HG02571 (cell line): ENCODE results near the gene GSTA5.
"Not testable (repeated sequence)": the region's sequence is repeated elsewhere in the genome, so short reads cannot be mapped to it uniquely, and the experiment has no call there.

ENCODE experiments used
- ATAC-seq: cut with Tn5 transposase; IDR thresholded peaks from one replicate; pipeline ENCODE4 v1.9.1; 2021; ENCODE audit warnings: mild to moderate bottlenecking, moderate library complexity; ENCODE audit not compliant: unreplicated experiment

Gene GSTA5

DNA sequence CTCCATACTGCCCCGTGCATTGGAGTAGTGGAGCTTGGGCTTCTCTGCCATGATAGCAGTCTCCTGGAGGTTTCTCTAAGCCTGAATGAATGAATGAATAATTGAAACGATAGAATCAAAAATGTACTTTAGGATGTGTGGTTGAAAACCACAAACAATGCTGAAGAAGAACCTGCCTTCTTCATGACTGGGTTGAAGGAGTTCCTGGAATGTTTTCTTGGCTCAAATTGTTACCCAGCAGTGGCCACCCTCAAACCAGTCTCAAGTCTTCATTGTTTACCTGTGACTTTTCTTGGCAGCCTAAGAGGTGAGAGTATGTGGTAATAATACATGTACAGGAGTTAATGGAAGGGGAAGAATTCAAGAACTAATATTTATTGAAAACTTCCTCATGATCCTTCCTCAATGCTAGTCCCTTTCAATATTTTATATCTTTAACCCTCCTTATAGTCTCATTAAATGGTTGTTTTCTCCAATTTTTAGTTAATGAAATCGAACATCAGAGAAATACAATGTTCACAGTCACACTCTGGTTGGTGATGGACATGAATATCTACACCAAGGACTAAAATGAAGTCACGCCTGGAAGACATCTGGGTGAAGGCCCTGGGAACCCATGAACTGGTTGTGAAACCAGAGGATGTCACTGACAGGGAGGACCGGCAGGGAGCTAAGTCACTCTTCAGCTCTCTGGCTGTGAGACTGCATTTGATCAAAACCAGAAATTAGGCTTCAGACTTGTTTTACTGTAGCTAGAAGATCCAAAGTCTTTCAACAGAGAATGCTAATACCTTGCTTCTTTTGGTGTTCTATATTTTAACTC, at the start of gene GSTA5:
Gene GSTA5, minus strand, starts transcription at position 51 of the 823 bp plus-strand sequence.
- ATAC-seq: no peak

- ATAC-seq: no peak
These were observed 49.4 kb upstream of the GSTA5 start for GRCh38 chr6:52890018-52890417.

GRCh38 chr6:52887910-52888524, 47.4 kb upstream of the GSTA5 start:
- ATAC-seq: no peak

GRCh38 chr6:52881996-52882841, 41.6 kb upstream of the GSTA5 start:
- peak; percentile 99 for ATAC-seq

GRCh38 chr6:52881662-52881995, 41.0 kb upstream of the GSTA5 start:
- no peak for ATAC-seq

DNA sequence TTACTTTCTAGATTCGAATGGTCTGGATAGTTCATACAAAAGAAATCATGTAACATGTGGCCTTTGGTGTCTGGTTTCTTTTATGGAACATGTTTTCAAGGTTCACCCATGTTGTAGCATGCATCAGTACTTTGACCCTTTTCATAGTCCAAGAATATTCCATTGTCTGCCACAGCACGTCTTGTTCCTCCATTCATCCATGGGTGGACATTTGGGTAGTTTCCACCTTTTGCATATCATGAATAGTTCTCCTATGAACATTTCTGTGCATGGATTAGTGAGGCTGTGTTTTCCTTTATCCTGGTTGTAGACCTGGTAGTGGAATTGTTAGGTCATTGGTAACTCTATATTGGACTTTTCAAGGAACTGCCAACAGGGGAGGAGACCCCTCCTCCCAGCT, 37.2 kb upstream of the GSTA5 start:
- ATAC-seq: no peak

DNA sequence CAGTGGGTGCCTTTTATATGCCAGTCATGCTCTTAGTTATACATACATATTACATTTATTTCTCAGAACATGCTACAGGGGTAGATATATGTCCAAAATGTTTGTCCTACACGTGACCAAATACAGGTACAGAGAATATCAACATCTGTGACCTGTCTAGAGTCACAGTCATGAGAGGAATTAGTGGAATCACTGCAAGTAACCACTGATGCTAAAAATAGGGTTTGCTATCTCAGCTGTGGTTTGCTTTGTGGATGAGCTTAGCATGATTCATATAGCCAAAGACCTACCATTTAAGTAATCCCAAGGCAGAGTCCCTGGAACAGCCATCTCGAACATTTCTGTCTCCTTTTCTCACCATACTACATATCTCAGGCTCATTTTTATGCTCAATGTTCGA, 36.6 kb upstream of the GSTA5 start:
- ATAC-seq: no peak

- ATAC-seq: no peak
These were observed 35.6 kb upstream of the GSTA5 start for GRCh38 chr6:52876056-52876787.

- ATAC-seq: no peak
These were observed 31.4 kb upstream of the GSTA5 start for GRCh38 chr6:52872031-52872430.

DNA sequence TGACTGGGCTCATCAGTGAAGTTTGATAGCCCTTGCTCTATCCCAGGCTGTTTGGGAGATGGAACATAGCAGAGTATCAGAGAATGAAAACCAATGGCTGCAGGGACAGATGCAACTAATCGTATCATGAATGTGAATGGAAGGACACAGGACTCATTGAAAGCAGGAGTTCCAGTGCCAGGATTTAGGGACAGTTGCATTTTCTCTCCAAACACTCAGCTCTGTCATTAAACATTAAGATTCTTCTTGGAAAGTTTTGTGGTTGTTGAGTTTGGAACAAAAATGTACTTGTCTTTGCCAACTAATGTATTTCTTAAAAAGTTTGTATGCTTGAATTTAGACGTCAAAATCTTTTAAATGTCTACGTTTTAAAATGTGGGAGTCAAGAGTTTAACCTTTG, 31.0 kb upstream of the GSTA5 start:
- ATAC-seq: no peak

DNA sequence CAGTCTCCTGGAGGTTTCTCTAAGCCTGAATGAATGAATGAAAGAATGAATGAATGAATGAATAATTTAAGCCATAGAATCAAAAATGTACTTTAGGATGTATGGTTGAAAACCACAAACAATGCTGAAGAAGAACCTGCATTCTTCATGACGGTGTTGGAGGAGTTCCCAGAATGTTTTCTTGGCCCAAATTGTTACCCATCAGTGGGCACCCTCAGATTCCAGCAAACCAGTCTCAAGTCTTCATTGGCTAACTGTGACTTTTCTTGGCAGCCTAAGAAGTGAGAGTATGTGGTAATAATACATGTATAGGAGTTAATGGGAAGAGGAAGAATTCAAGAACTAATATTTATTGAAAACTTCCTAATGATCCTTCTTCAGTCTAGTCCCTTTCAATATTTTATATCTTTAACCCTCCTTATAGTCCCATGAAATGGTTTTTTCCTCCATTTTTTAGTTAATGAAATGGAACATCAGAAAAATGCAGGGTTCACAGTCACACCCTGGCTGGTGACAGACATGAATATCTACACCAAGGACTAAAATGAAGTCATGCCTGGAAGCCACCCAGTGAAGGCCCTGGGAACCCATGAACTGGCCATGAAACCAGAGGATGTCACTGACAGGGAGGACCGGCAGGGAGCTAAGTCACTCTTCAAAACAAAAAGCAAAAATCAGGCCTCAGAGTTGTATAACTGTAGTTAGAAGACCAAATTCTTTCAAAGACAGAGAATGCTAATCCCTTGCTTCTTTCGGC, 29.9 kb upstream of the GSTA5 start:
- not testable (repeated sequence) for ATAC-seq

DNA sequence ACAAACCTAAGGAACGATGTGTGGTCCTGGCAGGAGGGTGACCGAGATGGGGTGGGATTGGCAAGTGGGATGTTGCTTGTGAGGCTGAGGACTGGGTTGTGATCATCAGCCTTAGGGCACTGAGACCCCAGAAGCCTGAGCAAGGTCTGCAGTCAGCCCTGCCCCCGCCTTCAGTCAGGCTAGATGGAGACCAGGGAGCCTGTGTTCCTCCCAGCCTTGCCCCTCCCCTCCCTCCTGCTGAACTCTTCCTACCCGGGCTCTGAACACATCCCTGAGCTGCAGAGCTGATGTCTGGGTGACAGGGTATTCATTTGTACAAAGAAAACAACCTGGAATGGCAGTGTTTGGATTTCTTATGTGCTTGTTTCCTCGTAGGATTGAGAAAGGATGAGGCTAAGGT, 28.3 kb upstream of the GSTA5 start:
- ATAC-seq: not testable (repeated sequence)

- ATAC-seq: no peak
These were observed 27.6 kb upstream of the GSTA5 start for GRCh38 chr6:52868240-52868639.

DNA sequence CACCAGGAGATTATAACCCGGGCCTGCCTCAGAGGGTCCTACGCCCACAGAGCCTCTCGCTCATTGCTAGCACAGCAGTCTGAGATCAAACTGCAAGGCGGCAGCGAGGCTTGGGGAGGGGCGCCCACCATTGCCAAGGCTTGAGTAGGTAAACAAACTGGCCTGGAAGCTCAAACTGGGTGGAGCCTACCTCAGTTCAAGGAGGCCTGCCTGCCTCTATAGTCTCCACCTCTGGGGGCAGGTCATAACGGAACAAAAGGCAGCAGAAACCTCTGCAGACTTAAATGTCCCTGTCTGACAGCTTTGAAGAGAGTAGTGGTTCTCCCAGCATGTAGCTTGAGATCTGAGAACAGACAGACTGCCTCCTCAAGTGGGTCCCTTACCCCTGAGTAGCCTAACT, 20.5 kb upstream of the GSTA5 start:
- ATAC-seq: not testable (repeated sequence)

DNA sequence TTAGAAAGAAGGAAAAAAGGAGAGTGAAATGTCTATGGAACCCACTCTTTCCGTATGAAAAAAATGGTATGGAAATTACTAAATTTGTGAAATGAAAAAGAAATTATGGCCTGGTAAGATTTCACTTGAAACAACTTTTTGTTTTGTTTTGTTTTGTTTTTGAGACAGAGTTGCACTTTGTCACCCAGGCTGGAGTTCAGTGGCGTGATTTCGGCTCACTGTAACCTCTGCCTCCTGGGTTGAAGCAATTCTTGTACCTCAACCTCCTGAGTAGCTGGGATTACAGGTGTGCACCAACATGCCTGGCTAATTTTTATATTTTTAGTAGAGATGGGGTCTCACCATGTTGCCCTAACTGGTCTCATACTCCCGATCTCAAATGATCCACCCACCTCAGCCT, 17.8 kb upstream of the GSTA5 start:
- no peak for ATAC-seq

- not testable (repeated sequence) for ATAC-seq
These were observed 15.5 kb upstream of the GSTA5 start for GRCh38 chr6:52856137-52856536.

DNA sequence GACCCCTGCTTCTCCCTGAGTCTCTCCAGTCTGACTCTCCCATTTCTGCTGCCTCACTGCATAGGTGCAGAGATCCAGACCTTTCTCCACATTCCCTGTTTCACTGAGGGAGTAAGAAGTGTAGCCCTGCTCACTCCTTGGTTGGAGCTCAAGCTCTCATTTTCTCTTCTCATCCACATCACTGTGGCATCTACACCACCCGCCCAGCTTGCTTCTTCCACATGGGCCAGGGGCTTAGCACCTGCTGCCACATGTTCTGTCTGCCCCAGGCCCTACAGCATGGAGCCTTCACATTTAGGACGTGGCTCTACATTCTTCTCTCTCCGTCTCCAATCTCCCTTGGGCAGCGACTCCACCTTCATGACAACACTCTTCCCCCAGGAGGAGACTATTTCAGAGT, 8.5 kb upstream of the GSTA5 start:
- no peak for ATAC-seq

- ATAC-seq: no peak
These were observed 5.4 kb upstream of the GSTA5 start for GRCh38 chr6:52846002-52846401.

- no peak for ATAC-seq
These were observed 3.0 kb upstream of the GSTA5 start for GRCh38 chr6:52843605-52844004.
